Measurements from ENCODE around the gene ATG16L1.

- no peak for TF ChIP-seq CTCF (IDR thresholded peaks at IDR 0.05)
- no peak for TF ChIP-seq POLR2A (IDR thresholded peaks at IDR 0.05)
Measured at GRCh38 chr2:233288663-233289062, 37.2 kb downstream of the ATG16L1 start.

All from right lobe of liver (tissue), 4 donors.